ENCODE results near the gene TCF15.

Gene TCF15

DNA sequence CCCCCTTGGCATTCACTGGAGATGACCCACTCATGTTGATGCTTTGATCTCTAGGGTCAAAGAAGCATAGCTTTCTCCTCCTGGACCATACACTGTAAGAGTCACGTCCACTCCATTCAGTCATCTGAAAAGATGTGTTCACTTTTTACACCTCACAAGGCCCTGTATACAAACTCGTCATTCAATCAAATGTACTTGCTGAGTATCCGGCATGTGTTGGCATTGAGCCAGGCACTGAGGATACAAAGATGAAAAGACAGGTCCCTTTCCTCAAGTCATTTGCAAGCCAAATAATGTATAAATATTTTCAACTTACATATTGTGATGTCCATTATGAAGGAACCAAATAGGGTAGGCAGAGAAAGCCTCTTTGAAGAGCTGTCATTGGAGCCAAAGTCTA lies 34.0 kb downstream of the TCF15 start:
- no peak for DNase-seq

- DNase-seq: no peak
Measured at GRCh38 chr20:575230-575629, 34.9 kb downstream of the TCF15 start.

GRCh38 chr20:574297-574942 lies 35.7 kb downstream of the TCF15 start:
- no peak for DNase-seq

GRCh38 chr20:573414-574296 lies 36.5 kb downstream of the TCF15 start:
- no peak for DNase-seq

DNA sequence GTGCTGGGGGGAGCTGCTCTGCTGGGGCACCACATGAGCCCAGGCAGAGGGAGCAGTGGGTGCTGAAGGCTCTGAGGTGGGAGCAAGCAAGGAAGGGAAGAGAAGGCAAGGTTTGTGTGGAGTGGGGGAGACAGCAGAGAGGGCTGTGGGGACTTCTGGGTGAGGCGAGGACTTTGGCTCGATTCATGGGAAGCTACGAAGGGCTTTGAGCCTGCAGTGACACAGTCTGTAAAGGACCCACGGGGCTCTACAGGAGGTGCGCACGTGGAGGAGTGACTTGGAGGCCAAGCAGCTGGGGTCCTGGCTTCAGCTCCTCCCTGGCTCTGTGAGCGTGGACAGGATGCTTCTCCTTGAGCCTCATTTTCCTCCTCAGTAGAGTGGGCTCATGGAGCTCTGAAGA lies 37.4 kb downstream of the TCF15 start:
- no peak for DNase-seq

- no peak for DNase-seq
Measured at GRCh38 chr20:571754-572441, 38.2 kb downstream of the TCF15 start.

DNA sequence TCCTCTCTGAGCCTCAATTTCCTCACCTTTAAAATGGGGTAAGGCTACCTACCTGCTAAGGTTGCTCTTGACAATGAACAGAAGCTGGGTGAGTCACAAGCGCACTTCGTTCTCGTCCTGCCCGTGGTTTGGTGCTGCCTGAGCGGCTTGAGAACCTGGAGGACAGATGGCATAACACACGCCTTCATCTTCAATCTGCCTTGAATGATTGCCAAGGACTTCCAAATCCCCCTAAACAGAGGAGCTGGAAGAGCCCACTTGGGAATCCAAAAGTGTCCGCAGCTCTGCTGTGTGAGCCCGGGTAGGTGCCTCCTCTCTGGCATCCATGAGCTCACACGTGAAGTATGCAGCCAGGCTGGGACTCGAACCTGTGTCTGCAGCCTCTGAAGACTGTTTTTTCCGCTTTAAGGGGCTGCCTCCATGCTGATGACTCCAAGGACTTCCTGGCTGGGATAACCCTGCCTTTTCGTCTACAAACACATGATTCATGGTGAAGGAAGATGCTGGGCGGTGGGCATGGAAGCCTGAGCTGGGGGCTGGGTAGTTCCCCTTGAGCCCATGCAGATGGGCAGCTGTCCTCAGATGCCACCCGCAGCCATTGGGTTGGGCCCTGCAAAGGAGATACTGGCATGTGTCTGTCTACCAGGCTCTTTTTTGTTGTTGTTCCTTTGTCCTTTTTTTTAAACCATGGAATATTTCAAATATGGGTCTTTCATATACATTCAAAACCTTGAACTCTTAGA lies 41.3 kb downstream of the TCF15 start:
- no peak for DNase-seq

DNA sequence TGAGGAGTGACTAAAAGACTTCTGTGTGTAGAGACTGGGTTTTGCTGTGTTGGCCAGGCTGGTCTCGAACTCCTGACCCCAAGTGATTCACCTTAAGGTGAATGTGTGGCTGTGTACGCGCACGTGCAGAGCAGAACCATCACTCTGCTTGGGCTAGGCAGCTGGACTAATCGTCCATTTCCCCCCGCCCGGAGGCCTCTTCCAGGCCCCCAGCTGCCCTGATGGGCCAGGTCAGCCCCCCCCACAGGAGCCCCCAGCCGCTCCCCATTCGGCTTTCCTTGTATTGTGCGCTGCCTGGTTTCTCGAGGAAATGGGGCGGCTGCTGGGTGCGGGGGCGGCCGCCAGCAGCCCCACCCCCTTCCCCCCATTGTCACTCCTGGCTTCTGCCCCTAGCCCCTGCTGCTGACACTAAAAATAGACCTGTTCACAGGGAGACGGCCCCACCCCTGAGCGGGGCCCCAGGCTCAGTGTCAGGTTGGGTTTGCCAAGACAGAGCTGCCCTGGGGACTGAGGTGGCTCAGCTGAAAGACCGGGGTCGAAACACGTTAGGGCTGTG lies 41.9 kb downstream of the TCF15 start:
- DNase-seq: no peak

DNA sequence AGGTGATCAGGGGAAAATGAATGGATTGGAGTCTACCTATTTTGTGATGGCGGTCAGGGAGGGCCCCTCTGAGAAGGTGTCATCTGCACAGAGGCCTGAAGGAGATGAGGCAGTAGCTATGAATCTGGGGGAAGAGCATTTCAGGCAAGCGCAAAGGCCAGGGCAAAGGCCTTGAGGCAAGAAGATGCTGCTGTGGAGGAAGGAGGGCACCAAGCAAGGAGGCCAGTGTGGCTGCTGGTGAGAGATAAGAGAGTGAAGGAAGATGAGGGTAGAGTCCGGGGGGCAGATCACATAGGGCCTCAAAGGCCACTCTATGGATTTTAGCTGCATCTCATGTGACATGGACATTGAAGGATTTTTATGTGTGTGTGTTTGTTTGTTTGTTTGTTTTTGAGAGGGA lies 45.9 kb downstream of the TCF15 start:
- no peak for DNase-seq

- DNase-seq: no peak
Measured at GRCh38 chr20:563187-563586, 46.9 kb downstream of the TCF15 start.

DNA sequence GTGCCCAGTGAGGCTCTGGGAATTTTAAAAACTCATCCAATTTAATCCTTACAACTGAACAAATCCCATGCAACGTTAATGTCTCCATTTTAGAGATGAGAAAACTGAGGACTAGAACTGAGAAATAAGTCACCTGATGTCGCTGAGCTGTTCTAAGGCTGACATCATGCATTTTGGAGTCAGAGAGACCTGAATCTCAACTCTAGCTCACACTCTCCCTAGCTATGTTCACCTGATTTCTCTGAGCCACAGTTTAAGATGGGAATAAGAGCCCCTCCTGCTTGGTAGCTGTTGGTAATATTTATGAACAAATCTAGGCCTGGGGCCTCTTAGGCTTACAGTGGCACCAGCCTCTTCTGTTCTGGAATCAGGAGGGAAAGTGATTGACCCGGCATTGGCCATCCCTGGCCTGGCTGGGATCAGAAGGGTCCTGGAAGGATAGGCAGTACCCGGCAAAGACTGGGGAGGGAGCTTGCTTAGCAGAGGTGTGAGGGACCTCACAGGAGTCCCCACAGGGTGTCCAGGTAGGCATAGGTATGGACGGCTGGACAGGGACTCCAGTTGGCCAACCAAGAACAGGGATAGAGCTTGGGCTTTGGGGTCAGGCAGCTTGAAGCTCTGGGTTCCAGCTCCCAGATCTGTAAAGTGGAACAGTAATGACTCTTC lies 47.7 kb downstream of the TCF15 start:
- no peak for DNase-seq

GRCh38 chr20:561437-562231 lies 48.5 kb downstream of the TCF15 start:
- DNase-seq: no peak

GRCh38 chr20:560680-561079 lies 49.4 kb downstream of the TCF15 start:
- no peak for DNase-seq

DNA sequence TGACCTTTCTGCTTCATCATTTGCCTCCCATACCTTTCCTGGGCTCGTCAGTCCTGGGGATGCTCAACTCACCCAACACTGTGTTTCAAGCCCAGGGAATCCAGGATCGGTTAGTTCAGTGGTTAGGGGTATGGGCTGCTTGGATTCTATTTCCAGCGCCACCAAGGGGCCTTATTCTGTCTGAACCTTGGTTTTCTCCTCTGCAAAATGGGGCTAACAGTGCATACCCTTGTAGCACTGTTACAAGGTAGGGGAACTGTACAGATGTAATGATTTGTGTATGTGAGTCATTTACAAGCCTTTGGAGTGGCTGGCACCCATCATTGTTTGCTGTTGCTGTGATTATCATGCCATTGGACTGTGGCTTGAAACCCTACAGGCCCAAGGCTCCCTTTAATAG lies 52.0 kb downstream of the TCF15 start:
- no peak for DNase-seq

GRCh38 chr20:556984-557383 lies 53.1 kb downstream of the TCF15 start:
- DNase-seq: no peak

GRCh38 chr20:555976-556385 lies 54.1 kb downstream of the TCF15 start:
- no peak for DNase-seq

Measured in T1000 (cell line).